ENCODE measurements around the gene INPP5J. TPM values are rescaled to one million over a fixed set of nuclear protein-coding genes. Genes with fewer than 3 reads are reported as not detected.
A peak's percentile ranks its signal among the peaks of the same experiment; 100 is the strongest.

INPP5J gene
- total RNA-seq, 1 experiment from 2014 or later = 6.2 TPM

- Mint-ChIP-seq H3K4me3 (no peak overlapping the region), H3K27ac (no peak overlapping the region), H3K9me3 (peaks cover 6% of the 10 kb centered on the region; the same call in 1 of the 2 replicates), H3K27me3 (ENCODE audit: low read depth) (peaks cover 67% of the 10 kb centered on the region), H3K36me3 (no peaks in the 10 kb centered on the region), H3K4me1 (no peaks in the 10 kb centered on the region)
- DNase-seq (ENCODE audit: low spot score) = no peak
- ChIA-PET POLR2A (interaction anchor here (1.0 kb wide), 1 partner anchor 14 kb away, joined by 3 read pairs; no protein-coding TSS in a partner anchor), CTCF (interaction anchor here (0.6 to 1.4 kb wide), 4 partner anchors 43 to 325 kb away, joined by 3 to 4 read pairs (median 4); no protein-coding TSS in a partner anchor)
- TF ChIP-seq PRDM15 (CRISPR knock-in tag; IDR thresholded peaks at IDR 0.05) = no peak
- TF ChIP-seq ZNF121 (CRISPR knock-in tag; IDR thresholded peaks at IDR 0.05) = no peak
- TF ChIP-seq FOXP1 (CRISPR knock-in tag; IDR thresholded peaks at IDR 0.05; ENCODE audit: borderline replicate concordance) = no peak
- TF ChIP-seq ATF6 (CRISPR knock-in tag; IDR thresholded peaks at IDR 0.05) = no peak
- TF ChIP-seq ZNF396 (CRISPR knock-in tag; IDR thresholded peaks at IDR 0.05; ENCODE audit: borderline replicate concordance) = no peak
- no peak for ATAC-seq
Observed at GRCh38 chr22:31154975-31155374, 32.2 kb downstream of the INPP5J start.

GRCh38 chr22:31155422-31155821, 32.7 kb downstream of the INPP5J start:
- Mint-ChIP-seq H3K27ac (no peak overlapping the region), H3K9me3 (peaks cover 6% of the 10 kb centered on the region; the same call in 1 of the 2 replicates), H3K4me1 (no peaks in the 10 kb centered on the region), H3K36me3 (no peaks in the 10 kb centered on the region), H3K4me3 (no peak overlapping the region), H3K27me3 (ENCODE audit: low read depth) (peaks cover 66% of the 10 kb centered on the region)
- ChIA-PET POLR2A (interaction anchor here (1.0 kb wide), 1 partner anchor 14 kb away, joined by 3 read pairs; no protein-coding TSS in a partner anchor), CTCF (interaction anchor here (0.8 to 1.4 kb wide), 2 partner anchors 67 to 118 kb away, joined by 4 read pairs; no protein-coding TSS in a partner anchor)
- TF ChIP-seq E2F4 (CRISPR knock-in tag; IDR thresholded peaks at IDR 0.05; ENCODE audit: borderline replicate concordance, low read depth) (no peak), JUN (CRISPR knock-in tag; IDR thresholded peaks at IDR 0.05) (no peak), MAX (CRISPR knock-in tag; IDR thresholded peaks at IDR 0.05) (no peak), CREM (CRISPR knock-in tag; IDR thresholded peaks at IDR 0.05) (no peak), SOX15 (CRISPR knock-in tag; IDR thresholded peaks at IDR 0.05) (no peak), E2F5 (CRISPR knock-in tag; IDR thresholded peaks at IDR 0.05) (no peak), TCF7 (CRISPR knock-in tag; IDR thresholded peaks at IDR 0.05; ENCODE audit: low read depth) (no peak)
- no peak for DNase-seq (ENCODE audit: low spot score)
- no peak for ATAC-seq

- ChIA-PET CTCF (interaction anchor here (0.8 to 2.7 kb wide), 8 partner anchors 10 to 153 kb away, joined by 3 to 13 read pairs (median 5); partner anchors contain the start of gene SELENOM), POLR2A (interaction anchor here (0.5 to 1.5 kb wide), 5 partner anchors 52 to 193 kb away, joined by 3 to 5 read pairs (median 3); partner anchors contain the start of genes MORC2, PIK3IP1 and TUG1)
- peak overlapping the region; percentile 95 for H3K27ac Mint-ChIP-seq
- peak overlapping the region; percentile 92 for H3K4me3 Mint-ChIP-seq
- ATAC-seq (peak; percentile 54), DNase-seq (ENCODE audit: low spot score) (no peak)
- H3K36me3 Mint-ChIP-seq = peaks cover 4% of the 10 kb centered on the region
- TF ChIP-seq MXD4 (CRISPR knock-in tag; IDR thresholded peaks at IDR 0.05; ENCODE audit: borderline replicate concordance) = no peak
- peak; percentile 80 for TF ChIP-seq ZNF121 (CRISPR knock-in tag; IDR thresholded peaks at IDR 0.05)
- TF ChIP-seq OVOL2 (CRISPR knock-in tag; IDR thresholded peaks at IDR 0.05; ENCODE audit: borderline replicate concordance) = no peak
- no peak for TF ChIP-seq NR1H2 (CRISPR knock-in tag; IDR thresholded peaks at IDR 0.05)
- TF ChIP-seq ZNF219 (CRISPR knock-in tag; IDR thresholded peaks at IDR 0.05; ENCODE audit: borderline replicate concordance) = no peak
- TF ChIP-seq ESRRA (CRISPR knock-in tag; IDR thresholded peaks at IDR 0.05; ENCODE audit: borderline replicate concordance) = no peak
- TF ChIP-seq JAZF1 (CRISPR knock-in tag; IDR thresholded peaks at IDR 0.05) = no peak
- TF ChIP-seq USF2 (CRISPR knock-in tag; IDR thresholded peaks at IDR 0.05) = no peak
- 0 out of 2 replicates have a peak, but pooled peaks have one; percentile 24 for TF ChIP-seq JUN (CRISPR knock-in tag; IDR thresholded peaks at IDR 0.05)
- peaks cover 10% of the 10 kb centered on the region for H3K4me1 Mint-ChIP-seq
- peaks cover 6% of the 10 kb centered on the region; the same call in 1 of the 2 replicates for H3K9me3 Mint-ChIP-seq
- H3K27me3 Mint-ChIP-seq (ENCODE audit: low read depth) = peaks cover 43% of the 10 kb centered on the region
Observed at GRCh38 chr22:31160328-31160978, 37.7 kb downstream of the INPP5J start.

Measured in WTC11 (cell line).